ENCODE results near the gene SHMT1.

DNA sequence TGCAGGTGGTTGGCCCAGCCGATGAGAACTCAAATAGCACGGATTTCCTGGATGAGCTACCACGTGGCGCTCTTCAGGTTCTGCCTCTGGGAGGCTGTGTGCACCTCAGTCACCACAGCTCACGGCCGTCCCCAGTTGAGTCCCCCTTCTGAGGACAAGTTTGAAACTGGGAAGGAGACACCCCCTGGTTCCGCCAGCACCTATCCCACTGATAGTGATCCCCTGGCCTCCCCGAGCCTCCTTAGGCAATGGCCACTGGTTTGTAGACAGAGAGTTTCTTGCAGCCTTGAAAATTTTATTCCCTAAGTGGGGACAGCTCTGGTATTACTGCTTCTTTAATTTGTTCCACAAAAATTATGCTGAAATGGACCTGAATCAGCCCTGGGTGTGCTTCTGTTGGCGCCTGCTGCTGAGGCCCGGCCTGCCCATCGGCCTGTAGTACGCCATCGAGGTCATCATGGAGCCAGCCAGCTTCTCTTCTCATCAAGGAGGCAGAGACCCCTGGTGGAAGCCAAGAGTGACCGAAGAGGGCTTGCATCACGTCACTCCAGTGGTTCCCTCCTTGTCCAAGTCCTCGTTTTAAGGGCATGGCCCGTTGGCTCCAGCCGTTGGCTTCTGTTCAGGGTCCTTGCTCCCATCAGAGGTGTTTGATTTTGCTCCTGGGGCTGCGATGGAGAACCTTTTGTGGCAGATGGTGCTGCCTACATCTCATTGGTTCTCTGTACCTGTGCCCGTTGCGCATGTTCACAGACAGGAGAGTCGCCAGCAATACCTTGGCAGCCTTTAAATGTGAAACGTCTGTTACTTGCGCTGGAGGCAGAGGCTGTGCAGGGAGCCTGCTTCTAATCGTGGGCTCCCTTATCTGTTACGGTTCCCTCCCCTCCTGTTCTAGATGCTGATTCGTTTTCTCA, 39.0 kb downstream of the SHMT1 start:
- no peak for TF ChIP-seq CTCF (IDR thresholded peaks at IDR 0.05 in 8 of 11, conservative IDR thresholded peaks at IDR 0.05 in 3 of 11)
- no peak for TF ChIP-seq POLR2A (IDR thresholded peaks at IDR 0.05)

Data from spleen (tissue), 7 donors.